ENCODE results near the gene WIPF2. TPM values are rescaled to one million over a fixed set of nuclear protein-coding genes. Genes with fewer than 3 reads are reported as not detected.

Gene WIPF2
- total and polyA plus RNA-seq, 2 donors (not counting 3 experiments of a cell fraction or from before 2014, with no cell fraction given): 8.4 to 30.4 TPM

GRCh38 chr17:40293363-40293762 is 74.3 kb downstream of the WIPF2 start:
- intact Hi-C loops (cut with micrococcal nuclease) (no loop called here), dilution Hi-C loops (cut with MboI; ENCODE audit: extremely low pct_ligation_motif_present, low sequenced_read_pairs) (no loop called here)
- Histone ChIP-seq H3K9me1 (replicated peaks; ENCODE audit: control insufficient read depth, extremely low read depth, insufficient read depth, low read length) (no peaks in the 10 kb centered on the region), H3K27ac (ENCODE audit: insufficient read depth, low read depth, low read length) (no peak overlapping the region), H3K36me3 (ENCODE audit: control insufficient read depth in 2 of 2, extremely low read depth in 1 of 2, insufficient read depth in 2 of 2, low read length in 2 of 2) (peaks cover 0 to 26% of the 10 kb centered on the region in 2 experiments), H4K20me1 (replicated peaks; ENCODE audit: control insufficient read depth, extremely low read depth, insufficient read depth, low read length) (no peaks in the 10 kb centered on the region), H3K4me3 (replicated peaks in 1 of 3; ENCODE audit: insufficient read depth in 1 of 3, low read depth in 1 of 3, low read length in 3 of 3) (no peak overlapping the region), H2AFZ (ENCODE audit: low read depth, low read length) (no peak overlapping the region), H3K4me1 (ENCODE audit: control insufficient read depth, extremely low read depth, insufficient read depth, low read length) (peaks cover 11% of the 10 kb centered on the region), H3K4me2 (ENCODE audit: insufficient read depth, low read length) (no peak overlapping the region), H3K9me3 (replicated peaks; ENCODE audit: control insufficient read depth, insufficient read depth, low read length) (no peaks in the 10 kb centered on the region), H3K9ac (replicated peaks; ENCODE audit: extremely low read depth, insufficient read depth, low read length) (no peak overlapping the region), H3K27me3 (ENCODE audit: control insufficient read depth in 2 of 2, insufficient read depth in 2 of 2, low read length in 2 of 2) (no peaks in the 10 kb centered on the region), H3K79me2 (ENCODE audit: control insufficient read depth, insufficient read depth, low read length) (peaks cover 16% of the 10 kb centered on the region)
- CTCF ChIA-PET: interaction anchor here (0.9 to 7.7 kb wide), 8 partner anchors 10 to 183 kb away, joined by 3 to 128 read pairs (median 7); partner anchors contain the start of gene WIPF2
- FAIRE-seq (no peak), DNase-seq (ENCODE audit: low read depth, low spot score) (no peak)
- no TSS peak for BruUV-seq (replicated peaks)
- TF ChIP-seq EZH2 (IDR thresholded peaks at IDR 0.05; ENCODE audit: borderline replicate concordance, low read depth, low read length, severe bottlenecking) (no peak), MYC (IDR thresholded peaks at IDR 0.05; ENCODE audit: low read depth, low read length) (no peak), CTCF (IDR thresholded peaks at IDR 0.05; ENCODE audit: extremely low read depth in 1 of 2, insufficient read depth in 1 of 2, low read depth in 1 of 2, low read length in 2 of 2) (no peak), POLR2AphosphoS5 (IDR thresholded peaks at IDR 0.05; ENCODE audit: insufficient read depth, low read depth, low read length) (no peak), JUN (IDR thresholded peaks at IDR 0.05; ENCODE audit: borderline replicate concordance, insufficient read depth, insufficient read length, low read depth) (no peak), MAX (IDR thresholded peaks at IDR 0.05; ENCODE audit: insufficient read depth, insufficient read length) (no peak), POLR2A (IDR thresholded peaks at IDR 0.05; ENCODE audit: low read depth, low read length) (no peak), FOS (IDR thresholded peaks at IDR 0.05; ENCODE audit: borderline replicate concordance, insufficient read depth, low read length) (no peak), GATA2 (IDR thresholded peaks at IDR 0.05; ENCODE audit: insufficient read depth, insufficient read length, low read depth, low read length) (no peak)
- POLR2A ChIA-PET: no interaction called here

All from endothelial cell of umbilical vein (primary cell).